A673 (cell line): ENCODE measurements around the gene EML1. TPM values are rescaled to one million over a fixed set of nuclear protein-coding genes. Genes with fewer than 3 reads are reported as not detected.

Experiments used
- BruUV-seq: library from RNA; stranded (reverse); fragments of 400-500 nt; replicated peaks from 2 replicates; lab custom pipeline; 2021; lab: Mats Ljungman, UMichigan
- CTCF ChIA-PET: fragments of 300-600 bp; sonication (Branson Sonifier 250); formaldehyde crosslinking; loops from one replicate; lab custom pipeline; 2022; ENCODE audit warnings: antibody characterized with exemption; lab: Charles Lee
- POLR2A ChIA-PET: fragments of 300-600 bp; sonication (Branson Sonifier 250); formaldehyde crosslinking; loops from one replicate; lab custom pipeline; 2022; ENCODE audit warnings: antibody characterized with exemption; ENCODE audit not compliant: low non-redundant PET; lab: Charles Lee
- DNase-seq: peaks from one replicate; pipeline ENCODE4 v3.0.0-alpha.2; 2015; ENCODE audit warnings: low spot score
- H3K27ac ChIP-seq: fragments of 200-600 bp; sonication (generic); 2 replicates; pipeline ENCODE4 v1.5.1; 2016; ENCODE audit warnings: mixed run types, low read depth, mild to moderate bottlenecking, mixed read lengths, antibody characterized with exemption, low read length; ENCODE audit not compliant: poor library complexity, severe bottlenecking
- H3K27me3 ChIP-seq: fragments of 200-600 bp; sonication (generic); replicated peaks from 2 replicates; pipeline ENCODE4 v1.6.1; 2017; ENCODE audit warnings: mixed run types, low read depth, mild to moderate bottlenecking, mixed read lengths, antibody characterized with exemption, low read length; ENCODE audit not compliant: insufficient read depth, poor library complexity
- H3K36me3 ChIP-seq: fragments of 200-600 bp; sonication (generic); 2 replicates; pipeline ENCODE4 v1.6.1; 2016; ENCODE audit warnings: mixed run types, mild to moderate bottlenecking, mixed read lengths, antibody characterized with exemption, low read length; ENCODE audit not compliant: insufficient read depth, poor library complexity, severe bottlenecking
- H3K4me1 ChIP-seq: fragments of 200-600 bp; sonication (generic); 2 replicates; pipeline ENCODE4 v1.6.1; 2017; ENCODE audit warnings: mixed run types, mild to moderate bottlenecking, mixed read lengths, antibody characterized with exemption, low read length; ENCODE audit not compliant: insufficient read depth, poor library complexity, severe bottlenecking
- H3K4me3 ChIP-seq: fragments of 200-600 bp; sonication (generic); 2 replicates; pipeline ENCODE4 v1.5.1; 2016; ENCODE audit warnings: low read depth, mixed run types, mild to moderate bottlenecking, mixed read lengths, low read length; ENCODE audit not compliant: poor library complexity, severe bottlenecking
- H3K9me3 ChIP-seq: fragments of 200-600 bp; sonication (generic); 2 replicates; pipeline ENCODE4 v1.6.1; 2016; ENCODE audit warnings: mixed run types, low read depth, mild to moderate bottlenecking, mixed read lengths, antibody characterized with exemption, low read length; ENCODE audit not compliant: poor library complexity, severe bottlenecking
- EZH2 ChIP-seq: fragments of 200-600 bp; sonication (generic); IDR thresholded peaks from 2 replicates; pipeline ENCODE4 v1.6.1; 2017; ENCODE audit warnings: borderline replicate concordance, low read depth, mild to moderate bottlenecking, mixed read lengths, antibody characterized with exemption, low read length; ENCODE audit not compliant: poor library complexity, severe bottlenecking
- intact Hi-C: fragments of 100-400 bp; cut with micrococcal nuclease; formaldehyde crosslinking; loops from one replicate; pipeline ENCODE4 v1.10.0; 2022; ENCODE audit not compliant: unreplicated experiment
- total RNA-seq: library from RNA; stranded (reverse); gene quantifications from 2 replicates; pipeline ENCODE4 v1.2.3, GENCODE V29; 2021
- TF ChIP-seq, protein P1 (sequence below): fragments of 300-800, 200-600 bp; sonication (generic); conservative IDR thresholded peaks from 2 replicates; pipeline ENCODE4 v1.5.1; 2017; ENCODE audit warnings: low read depth, mild to moderate bottlenecking, antibody characterized with exemption, low read length, moderate library complexity, mixed read lengths

EML1 gene
- total RNA-seq, 1 experiment from 2014 or later, result 34.1 TPM

DNA sequence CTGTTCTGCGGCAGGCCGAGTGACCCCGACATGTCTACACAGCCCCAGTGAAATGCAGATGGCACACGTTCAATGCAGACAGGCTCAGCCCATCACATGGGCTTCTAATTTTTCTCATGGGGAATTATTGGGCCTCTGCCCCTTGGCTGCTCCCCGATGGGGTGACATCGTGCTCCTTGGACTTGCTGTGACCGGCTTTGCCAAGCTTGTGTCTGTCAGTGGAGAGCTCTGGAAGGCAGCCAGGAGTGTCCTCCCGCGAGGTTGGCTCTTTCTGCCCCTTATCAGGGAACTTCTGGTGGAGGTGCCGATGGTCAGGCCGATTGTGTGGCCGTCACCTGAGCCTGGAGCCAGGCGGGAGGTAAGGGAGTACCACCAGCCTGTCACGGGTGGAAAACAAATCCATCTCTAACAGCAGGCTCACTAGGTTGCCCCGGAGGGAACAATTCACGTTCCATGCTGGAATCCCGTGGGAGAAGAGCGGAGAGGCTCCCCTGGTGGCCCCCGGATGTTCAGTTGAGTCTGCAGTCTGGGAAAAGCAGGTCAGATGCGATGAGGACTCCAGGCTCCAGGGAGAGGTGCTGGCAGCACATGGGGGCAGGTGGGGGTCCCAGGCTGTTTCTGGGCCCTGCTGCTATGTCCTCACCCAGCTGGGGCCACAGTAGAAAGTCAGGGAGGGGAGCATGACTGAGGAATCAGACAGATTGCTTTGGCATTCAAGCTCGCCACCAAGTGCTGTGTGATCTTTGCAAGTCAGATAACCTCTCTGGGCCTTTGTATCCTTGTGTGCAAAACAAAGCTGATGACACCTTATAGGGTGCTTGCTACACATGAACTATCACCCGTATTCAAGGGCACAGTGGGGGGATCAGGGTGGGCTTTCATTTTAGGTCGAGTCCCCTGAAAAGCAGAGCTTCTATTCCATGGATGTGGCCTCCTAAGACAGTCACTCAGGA lies 43.2 kb upstream of the EML1 start:
- POLR2A ChIA-PET, result no interaction called here
- H3K4me1 ChIP-seq, result peaks cover 5% of the 10 kb centered on the region
- BruUV-seq, result no TSS peak

DNA sequence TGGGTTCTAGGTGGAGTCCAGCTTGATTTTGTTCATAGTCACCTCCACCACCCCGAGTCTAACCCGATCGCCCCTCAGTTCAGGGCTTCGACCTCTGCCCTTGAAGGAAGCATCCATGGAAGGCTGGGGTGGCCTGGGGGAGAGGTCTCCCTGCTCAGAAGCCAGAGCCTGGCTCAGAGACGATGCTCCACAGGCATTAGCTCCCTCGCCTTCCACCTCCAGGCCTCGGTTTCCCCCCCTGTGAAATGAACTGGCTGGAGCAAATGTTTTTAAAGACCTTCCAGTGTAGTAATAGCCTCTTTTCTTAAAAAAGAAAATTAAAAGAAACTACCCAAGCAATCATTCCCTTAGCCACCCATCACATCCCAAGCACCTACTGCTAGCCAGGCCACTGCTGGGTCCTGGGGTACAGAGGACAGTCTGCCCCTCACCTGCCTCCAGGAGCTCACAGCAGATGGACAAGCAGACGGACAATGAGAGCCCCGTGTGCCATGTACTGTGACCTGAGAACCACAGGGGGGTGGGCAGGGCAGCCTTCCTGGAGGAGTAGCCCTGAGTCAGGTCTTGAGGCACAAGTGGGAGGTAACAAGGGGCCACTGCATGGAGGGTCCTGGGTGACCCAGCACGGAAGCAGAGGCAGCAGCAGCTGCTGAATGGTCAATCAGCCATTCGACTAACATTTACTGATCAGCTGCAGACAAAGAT lies 42.3 kb upstream of the EML1 start:
- Histone ChIP-seq H3K27me3 (no peaks in the 10 kb centered on the region), H3K36me3 (no peaks in the 10 kb centered on the region), H3K4me3 (no peak overlapping the region), H3K4me1 (peaks cover 5% of the 10 kb centered on the region), H3K9me3 (no peaks in the 10 kb centered on the region), H3K27ac (no peak overlapping the region)
- TF ChIP-seq, protein P1, sequence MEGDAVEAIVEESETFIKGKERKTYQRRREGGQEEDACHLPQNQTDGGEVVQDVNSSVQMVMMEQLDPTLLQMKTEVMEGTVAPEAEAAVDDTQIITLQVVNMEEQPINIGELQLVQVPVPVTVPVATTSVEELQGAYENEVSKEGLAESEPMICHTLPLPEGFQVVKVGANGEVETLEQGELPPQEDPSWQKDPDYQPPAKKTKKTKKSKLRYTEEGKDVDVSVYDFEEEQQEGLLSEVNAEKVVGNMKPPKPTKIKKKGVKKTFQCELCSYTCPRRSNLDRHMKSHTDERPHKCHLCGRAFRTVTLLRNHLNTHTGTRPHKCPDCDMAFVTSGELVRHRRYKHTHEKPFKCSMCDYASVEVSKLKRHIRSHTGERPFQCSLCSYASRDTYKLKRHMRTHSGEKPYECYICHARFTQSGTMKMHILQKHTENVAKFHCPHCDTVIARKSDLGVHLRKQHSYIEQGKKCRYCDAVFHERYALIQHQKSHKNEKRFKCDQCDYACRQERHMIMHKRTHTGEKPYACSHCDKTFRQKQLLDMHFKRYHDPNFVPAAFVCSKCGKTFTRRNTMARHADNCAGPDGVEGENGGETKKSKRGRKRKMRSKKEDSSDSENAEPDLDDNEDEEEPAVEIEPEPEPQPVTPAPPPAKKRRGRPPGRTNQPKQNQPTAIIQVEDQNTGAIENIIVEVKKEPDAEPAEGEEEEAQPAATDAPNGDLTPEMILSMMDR, result no peak
- no peak for TF ChIP-seq EZH2
- CTCF ChIA-PET, result no interaction called here
- POLR2A ChIA-PET, result no interaction called here
- BruUV-seq, result no TSS peak
- intact Hi-C loops, result no loop called here
- no peak for DNase-seq

More for the DNA sequence above, 43.2 kb upstream of the EML1 start:
- Histone ChIP-seq H3K27ac (no peak overlapping the region), H3K4me3 (no peak overlapping the region), H3K27me3 (no peaks in the 10 kb centered on the region), H3K9me3 (no peaks in the 10 kb centered on the region), H3K36me3 (no peaks in the 10 kb centered on the region)
- CTCF ChIA-PET, result no interaction called here
- DNase-seq, result no peak
- TF ChIP-seq, protein P1, result no peak
- TF ChIP-seq EZH2, result no peak
- intact Hi-C loops, result no loop called here

DNA sequence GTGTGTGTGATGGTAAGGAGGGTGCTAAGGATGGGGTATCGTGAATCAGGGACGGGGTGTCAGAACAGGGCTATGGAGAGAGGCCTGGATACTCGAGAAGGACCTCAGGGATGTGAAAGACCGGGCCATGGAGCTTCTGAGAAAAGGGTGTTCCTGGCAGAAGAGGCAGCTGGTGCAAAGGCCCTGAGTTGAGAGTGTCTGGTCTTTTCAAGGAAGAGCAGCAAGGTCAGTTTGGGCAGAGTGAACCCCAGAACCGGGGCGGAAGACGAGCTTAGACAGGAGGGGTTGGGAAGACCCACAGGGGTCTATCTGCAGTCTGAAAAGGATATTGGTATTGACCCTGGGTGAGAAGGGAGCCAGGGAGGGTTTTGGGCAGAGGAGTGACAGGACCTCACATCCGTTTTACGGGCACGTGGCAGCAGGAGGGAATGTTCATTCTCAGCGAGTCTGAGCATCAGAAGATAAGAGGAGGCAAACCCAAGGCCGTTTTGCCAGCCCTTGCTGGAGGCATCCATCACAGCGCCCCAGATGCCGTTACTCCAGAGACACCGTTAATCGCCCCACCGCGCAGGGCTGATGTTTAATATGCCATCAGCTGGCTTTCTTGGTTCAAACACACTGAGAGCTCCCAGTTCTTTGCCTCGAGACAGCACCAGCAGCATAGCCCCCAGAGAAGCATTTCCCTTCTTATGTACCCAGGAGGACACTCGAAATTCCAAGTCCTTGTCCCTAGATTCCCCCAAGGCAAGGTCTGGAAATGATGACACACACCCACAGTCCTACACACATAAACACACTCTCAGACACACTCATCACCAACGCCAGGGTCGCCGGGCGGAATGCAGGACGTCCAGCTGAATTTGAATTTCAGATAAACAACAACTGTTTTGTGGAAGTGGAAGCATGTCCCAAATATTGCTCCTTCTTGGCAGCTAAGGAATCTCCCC lies 41.4 kb upstream of the EML1 start:
- no peaks in the 10 kb centered on the region for H3K36me3 ChIP-seq
- ChIA-PET POLR2A (no interaction called here), CTCF (no interaction called here)
- DNase-seq, result no peak
- intact Hi-C loops, result no loop called here
- TF ChIP-seq, protein P1, result no peak
- no TSS peak for BruUV-seq
- no peaks in the 10 kb centered on the region for H3K27me3 ChIP-seq
- no peak overlapping the region for H3K27ac ChIP-seq
- H3K9me3 ChIP-seq, result no peaks in the 10 kb centered on the region
- H3K4me3 ChIP-seq, result no peak overlapping the region
- peaks cover under 1% of the 10 kb centered on the region for H3K4me1 ChIP-seq
